ENCODE data around the gene DNAJB11.
A peak's percentile ranks its signal among the peaks of the same experiment; 100 is the strongest.
"Not testable (repeated sequence)": the region's sequence is repeated elsewhere in the genome, so short reads cannot be mapped to it uniquely, and the experiment has no call there.

The DNAJB11 gene

GRCh38 chr3:186552408-186553031, 18.0 kb upstream of the DNAJB11 start:
- DNase-seq (ENCODE audit: low read depth in 2 of 2) = no peak

DNA sequence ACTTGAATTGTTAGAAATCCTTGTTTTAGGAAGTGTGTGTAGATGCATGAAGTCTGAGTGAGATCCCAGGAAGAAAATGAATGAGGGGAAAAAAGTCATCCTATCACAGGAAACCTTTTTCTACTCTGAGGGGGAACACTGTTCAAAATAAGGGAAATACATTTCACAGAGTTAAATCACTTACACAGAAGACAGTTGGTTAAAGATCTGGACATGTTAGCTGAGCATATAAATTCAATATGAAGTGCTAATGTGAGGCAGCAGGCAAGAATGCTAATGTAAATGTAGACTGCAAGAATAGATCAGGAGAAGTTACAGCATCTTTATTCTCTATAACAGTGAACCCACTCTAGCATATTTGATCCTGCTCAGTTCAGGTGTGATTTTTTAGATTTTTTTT, 5.9 kb upstream of the DNAJB11 start:
- DNase-seq (ENCODE audit: low read depth in 2 of 2) = no peak

DNA sequence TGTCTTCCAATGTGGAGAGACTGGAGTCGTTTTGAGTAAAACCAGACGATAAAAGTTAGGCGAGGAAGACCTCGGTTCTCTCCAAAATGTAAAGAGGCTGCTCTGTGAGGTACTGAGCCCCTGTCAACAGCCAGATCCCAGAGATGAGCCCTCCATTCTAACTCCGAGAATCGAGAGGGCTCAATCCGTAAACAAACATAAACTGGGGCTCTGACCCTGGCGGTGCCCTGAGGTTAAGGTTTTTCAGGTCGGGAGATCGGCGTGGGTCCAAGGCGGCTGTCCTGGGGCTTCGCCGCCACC, 3.8 kb upstream of the DNAJB11 start:
- no peak for DNase-seq (ENCODE audit: low read depth in 2 of 2)

DNA sequence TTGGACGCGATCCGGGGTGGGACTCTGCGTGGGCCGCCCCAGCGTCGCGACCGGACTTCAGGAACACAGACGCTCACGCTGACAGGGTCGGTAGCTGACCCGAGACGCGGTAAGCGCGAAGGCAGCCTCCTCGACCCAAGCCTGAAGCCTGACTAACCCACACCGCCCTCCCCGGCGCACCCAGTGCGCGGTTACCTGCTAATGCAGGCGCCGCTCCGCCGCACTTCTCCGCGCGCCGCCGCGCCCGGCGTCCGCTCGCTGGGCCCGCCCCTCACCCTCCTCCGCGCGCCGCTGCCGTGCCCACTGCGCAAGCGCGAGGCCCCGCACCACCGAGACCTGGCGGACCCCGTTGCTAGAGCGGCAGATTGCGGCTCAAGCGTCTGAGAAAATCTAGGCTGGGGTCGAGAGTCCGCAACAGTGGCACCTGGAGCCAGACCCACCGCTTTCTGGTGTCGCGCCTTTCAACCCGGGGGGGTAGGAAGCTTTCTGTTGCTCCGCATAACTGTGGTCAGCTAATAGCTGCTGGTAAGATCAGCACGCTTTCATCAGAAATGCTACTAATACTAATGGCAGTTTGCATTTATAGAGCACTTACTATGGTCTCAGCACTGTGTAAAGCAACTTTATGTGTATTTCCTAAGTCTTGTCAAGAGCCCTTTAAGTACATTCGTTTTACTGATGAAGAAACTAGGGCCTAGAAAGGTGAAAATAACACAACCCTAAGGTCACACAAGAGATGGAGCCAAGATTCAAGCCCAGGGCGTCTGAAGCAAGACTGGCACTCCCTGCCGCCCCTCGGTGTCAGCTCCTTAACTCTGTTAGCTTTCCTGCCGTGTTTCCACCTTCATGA, 3.2 kb upstream of the DNAJB11 start, which contains the start of gene TBCCD1:
TBCCD1 (minus strand) TSS at position 268 of the 850 bp plus-strand sequence. CDS start 3,010 bp downstream, outside the sequence.
- peak; percentile 83 to 90 for DNase-seq (ENCODE audit: low read depth in 2 of 2)

DNA sequence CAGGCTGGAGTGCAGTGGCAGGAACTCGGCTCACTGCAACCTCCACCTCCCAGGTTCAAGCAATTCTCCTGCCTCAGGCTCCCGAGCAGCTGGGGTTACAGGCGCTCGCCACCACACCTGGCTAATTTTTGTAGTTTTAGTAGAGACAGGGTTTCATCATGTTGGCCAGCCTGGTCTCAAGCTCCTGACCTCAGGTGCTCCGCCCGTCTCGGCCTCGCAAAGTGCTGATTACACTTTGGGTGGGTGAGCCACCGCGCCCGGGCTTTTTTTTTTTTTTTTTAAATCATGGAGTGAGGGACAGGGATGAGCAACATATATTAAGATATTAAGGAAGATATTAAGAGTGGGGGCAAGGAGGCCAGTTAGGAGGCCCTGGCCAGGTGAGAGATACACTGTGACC, 1.2 kb upstream of the DNAJB11 start:
- not testable (repeated sequence) for DNase-seq (ENCODE audit: low read depth in 2 of 2)

DNA sequence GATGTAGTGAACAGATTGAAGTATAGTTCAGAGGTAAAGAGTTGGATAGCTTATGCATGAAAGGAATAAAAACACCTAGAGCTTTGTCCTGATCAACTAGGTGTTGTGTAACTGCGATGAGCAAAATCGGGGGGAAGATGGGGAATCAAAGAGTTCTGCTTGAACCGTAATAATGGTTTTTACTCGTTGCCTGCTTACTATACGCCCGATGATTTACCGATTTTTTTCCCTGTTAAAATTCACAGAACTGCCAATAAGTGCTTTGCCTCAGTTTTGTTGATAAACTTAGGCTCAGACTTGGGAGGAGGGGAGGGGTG, 783 bp upstream of the DNAJB11 start:
- DNase-seq (ENCODE audit: low read depth in 2 of 2) = no peak

DNA sequence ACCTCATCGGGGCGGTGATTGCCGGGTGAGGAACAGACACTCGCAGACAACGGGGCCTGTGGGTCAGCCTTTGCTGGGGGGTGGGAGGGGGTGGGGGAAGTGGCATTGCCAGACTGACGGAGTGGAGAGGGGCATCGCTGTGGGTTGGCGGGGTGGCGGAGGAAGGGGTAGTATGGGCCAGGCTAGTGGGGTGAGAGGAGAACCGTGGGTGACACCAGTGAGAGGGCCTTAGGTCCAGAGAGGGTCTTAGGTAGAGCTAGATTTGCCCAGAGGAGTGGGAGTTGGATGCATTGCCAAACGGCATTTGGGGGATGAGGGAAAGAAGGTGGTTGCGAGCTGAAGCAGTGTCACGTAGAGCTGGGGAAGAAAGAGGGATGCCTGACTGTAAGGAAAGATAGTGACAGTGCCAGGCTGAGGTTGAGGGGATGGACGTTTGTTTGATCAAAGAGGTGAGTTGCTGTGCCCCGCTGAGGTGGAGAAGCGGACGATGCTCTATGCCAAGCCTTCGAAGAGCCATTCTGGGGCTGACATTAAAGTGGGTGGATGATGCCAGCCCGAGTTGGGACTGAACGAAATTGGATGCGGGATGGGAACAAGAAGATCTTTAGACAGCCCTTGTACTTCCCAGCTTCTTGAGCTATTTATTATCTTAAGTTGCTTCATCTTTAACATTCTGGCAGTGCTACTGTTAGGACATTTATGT, 572 bp downstream of the DNAJB11 start:
- no peak for DNase-seq (ENCODE audit: low read depth in 2 of 2)

DNA sequence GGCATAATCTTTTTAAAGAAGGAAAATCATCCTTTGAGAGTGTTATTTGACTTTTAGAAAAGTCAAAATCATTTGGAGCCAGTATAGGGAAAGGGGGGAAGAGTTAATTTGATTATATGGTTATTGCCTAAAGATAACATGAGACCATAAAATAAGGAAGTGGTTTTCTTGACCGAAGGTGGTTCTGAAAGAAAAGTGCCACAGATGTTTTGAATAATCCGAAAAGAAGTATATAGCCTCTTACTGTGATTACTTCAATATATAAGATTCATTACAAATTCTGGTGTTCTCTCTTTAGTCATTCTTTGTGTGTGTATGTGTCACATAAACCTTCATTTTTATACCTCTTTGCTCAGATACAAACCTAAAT, 1.1 kb downstream of the DNAJB11 start:
- DNase-seq (ENCODE audit: low read depth in 2 of 2) = no peak

GRCh38 chr3:186577521-186577920, 7.0 kb downstream of the DNAJB11 start:
- DNase-seq (ENCODE audit: low read depth in 2 of 2) = no peak

DNA sequence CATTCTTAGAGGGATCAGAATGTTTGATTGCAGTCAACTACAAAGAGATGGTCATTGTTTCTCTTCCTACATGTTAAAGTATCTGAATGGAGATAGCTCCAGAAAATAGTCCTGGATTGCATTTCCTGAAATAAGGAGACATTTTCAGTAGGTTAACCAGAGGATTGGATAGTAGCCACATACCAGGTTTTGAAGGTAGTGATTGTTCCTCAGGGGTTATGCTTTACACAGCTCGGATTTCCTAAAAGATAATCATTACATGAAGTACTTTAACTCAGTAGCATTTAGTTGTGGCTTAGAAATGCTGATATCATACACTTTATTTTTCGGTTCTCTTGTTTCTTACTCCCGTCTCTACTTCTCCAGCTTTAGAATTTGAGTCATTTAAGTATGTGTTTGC, 10.3 kb downstream of the DNAJB11 start:
- DNase-seq (ENCODE audit: low read depth in 2 of 2) = no peak

GRCh38 chr3:186582541-186582940, 12.0 kb downstream of the DNAJB11 start:
- no peak for DNase-seq (ENCODE audit: low read depth in 2 of 2)

GRCh38 chr3:186583831-186584230, 13.3 kb downstream of the DNAJB11 start:
- DNase-seq (ENCODE audit: low read depth in 2 of 2) = no peak

GRCh38 chr3:186586245-186586644, 15.7 kb downstream of the DNAJB11 start:
- DNase-seq (ENCODE audit: low read depth in 2 of 2) = not testable (repeated sequence)

GRCh38 chr3:186587183-186587582, 16.7 kb downstream of the DNAJB11 start:
- DNase-seq (ENCODE audit: low read depth in 2 of 2) = no peak

DNA sequence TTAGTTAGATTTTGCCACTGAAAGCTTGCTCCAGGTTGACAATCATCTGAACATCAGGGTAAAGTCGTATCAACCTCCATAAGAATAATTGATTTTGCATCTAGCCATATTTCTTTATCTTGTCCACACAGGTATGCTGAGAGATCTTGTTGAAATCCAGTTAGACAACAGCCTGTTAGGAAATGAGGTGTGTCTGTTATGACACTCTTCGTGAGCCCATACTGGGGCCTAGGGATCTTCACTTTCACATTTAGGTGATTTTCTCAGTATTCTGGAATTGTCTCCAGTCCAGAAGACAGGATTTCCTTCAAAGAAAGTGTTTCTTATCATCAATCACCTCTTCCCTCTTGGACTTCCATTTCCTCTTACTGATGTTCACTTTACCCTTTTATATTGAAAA, 18.1 kb downstream of the DNAJB11 start:
- no peak for DNase-seq (ENCODE audit: low read depth in 2 of 2)

GRCh38 chr3:186589121-186589520, 18.6 kb downstream of the DNAJB11 start:
- no peak for DNase-seq (ENCODE audit: low read depth in 2 of 2)

GRCh38 chr3:186589856-186590579, 19.5 kb downstream of the DNAJB11 start:
- no peak for DNase-seq (ENCODE audit: low read depth in 2 of 2)

DNA sequence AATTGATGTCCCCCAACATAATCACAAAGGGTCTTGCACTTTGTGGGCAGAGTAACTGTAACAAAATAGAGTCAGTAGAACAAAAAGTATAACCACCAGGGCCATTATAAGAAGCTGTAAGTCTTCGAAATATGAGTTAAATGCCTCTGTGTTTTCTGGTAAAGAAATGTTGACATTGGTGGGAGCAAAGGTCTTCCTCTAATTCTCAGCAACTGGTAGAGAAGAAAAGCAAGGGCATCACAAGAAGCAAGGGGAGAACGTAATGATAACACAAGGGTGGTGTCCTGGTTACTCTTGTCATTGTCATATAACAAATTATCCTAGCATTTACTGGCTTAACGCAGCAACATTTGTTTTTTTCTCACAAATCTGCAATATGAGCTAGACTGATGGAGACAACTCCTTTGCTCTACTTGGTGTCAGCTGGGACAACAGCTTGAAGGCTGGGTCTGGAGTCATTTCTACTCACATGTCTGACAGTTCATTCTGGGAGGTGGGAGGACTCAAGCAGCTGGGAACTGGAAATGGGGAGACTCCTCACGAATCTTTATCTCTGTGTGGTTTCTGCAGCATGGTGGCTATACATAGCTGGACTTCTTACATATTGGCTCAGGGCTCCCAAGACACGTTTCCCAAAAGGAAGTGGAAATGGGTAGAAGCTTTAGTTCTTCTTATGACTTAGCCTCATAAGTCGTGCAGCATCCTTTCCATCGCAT, 20.2 kb downstream of the DNAJB11 start:
- DNase-seq (ENCODE audit: low read depth in 2 of 2) = no peak

DNA sequence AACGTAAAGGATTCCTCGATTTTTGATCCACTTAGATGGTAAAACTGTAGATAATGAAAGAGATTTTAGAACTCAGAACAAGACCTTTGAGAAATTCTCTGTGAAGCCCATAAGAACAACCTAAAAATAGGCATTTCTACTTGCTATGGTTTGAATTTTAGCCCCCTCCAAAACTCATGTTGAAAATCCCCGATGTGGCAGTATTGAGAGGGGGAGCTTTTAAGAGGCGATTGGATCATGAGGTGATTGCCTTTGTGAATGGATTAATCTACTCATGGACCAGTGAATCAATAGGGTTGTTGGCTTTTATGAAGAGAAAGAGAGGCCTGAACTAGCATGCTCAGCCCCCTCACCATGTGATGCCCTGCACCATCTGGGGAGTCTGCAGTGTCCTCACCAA, 22.2 kb downstream of the DNAJB11 start:
- DNase-seq (ENCODE audit: low read depth in 2 of 2) = no peak

GRCh38 chr3:186593862-186594261, 23.3 kb downstream of the DNAJB11 start:
- DNase-seq (ENCODE audit: low read depth in 2 of 2) = no peak

GRCh38 chr3:186594591-186595113, 24.1 kb downstream of the DNAJB11 start:
- no peak for DNase-seq (ENCODE audit: low read depth in 2 of 2)
